GM18867 (cell line): ENCODE data around the gene SLC13A5.
"Not testable (repeated sequence)": the region's sequence is repeated elsewhere in the genome, so short reads cannot be mapped to it uniquely, and the experiment has no call there.

Experiments
- ATAC-seq: cut with Tn5 transposase; IDR thresholded peaks from one replicate; pipeline ENCODE4 v1.9.1; 2021; ENCODE audit warnings: mild to moderate bottlenecking, moderate library complexity; ENCODE audit not compliant: unreplicated experiment

Gene SLC13A5

DNA sequence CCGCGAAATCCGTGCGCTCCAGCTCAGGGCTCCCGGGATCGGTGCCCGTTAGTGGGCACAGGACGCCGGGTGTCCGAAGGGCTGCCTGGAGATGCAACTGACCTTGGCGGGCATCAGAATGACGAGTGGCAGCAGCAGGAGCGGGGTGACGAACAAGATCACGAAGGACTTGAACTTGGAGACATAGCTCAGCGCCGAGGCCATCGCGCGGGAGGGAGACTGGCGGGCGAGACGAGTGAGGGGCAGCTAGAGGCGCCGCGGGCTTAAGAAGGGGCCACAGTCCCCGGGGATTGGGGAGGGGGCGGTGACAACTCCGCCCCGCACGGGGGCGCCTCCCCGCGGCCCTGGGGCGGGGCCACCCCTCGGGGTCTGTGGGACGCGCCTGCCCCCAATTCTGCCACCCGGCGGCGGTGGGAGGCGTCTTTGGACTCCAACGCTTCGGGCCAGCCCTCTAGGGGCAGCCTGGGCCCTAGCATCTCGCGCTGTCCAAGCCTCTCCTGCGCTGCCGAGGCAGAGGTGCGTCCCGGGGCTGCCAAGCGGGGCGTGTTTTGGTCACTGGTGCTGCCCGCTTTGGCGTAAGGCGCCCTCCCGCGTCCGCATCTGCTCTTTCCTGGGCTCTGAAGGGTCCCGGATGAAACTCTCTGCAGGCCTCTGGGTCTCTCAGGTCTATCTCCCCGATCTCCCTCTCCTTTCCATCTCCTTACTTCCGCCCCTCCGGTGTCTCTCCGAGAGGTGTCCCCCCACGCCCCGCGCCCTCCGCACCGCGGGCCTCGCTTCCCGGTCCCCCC lies at the start of gene SLC13A5:
Gene SLC13A5, minus strand, starts transcription at position 240 of the 788 bp plus-strand sequence. Its CDS starts 36 bp downstream, at position 204.
- no peak for ATAC-seq

DNA sequence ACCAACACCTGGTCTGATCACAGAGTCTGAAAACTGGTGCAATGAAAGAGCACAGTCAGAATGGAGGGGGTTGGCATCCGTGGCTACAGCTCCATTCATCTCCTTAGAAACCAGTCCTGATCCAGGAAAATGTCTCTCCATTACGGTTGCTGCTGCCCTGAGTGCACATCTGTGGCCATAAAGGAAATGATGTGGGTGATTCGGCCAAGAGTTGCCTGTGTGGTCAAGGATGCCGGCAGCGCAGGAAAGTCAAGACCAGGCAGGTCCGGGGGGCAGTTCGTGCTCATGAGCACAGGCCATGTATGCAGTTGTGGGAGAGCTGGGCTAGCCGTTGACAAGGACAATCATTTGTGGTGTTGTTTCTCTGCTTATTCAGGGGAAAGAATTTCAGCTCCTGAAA lies 48.6 kb upstream of the SLC13A5 start:
- ATAC-seq: no peak

DNA sequence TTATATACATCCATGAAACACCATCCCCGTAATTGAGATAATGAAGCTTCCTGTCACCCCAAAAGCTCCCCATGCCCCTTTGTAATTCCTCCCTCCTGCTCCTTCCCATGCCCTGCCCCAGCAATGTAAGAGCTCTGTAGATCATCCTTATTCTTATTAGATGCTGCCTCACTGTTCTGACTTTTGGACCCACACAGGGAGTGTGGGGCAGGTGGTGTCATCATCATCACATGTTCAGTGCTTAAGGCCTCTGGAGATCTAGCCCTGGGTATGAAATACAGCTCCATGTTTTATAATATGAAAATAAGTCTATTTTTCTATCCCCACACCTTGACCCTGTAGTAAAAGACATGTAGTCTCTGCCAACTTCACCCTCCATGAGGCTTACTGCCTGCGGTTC lies 44.6 kb upstream of the SLC13A5 start:
- no peak for ATAC-seq

DNA sequence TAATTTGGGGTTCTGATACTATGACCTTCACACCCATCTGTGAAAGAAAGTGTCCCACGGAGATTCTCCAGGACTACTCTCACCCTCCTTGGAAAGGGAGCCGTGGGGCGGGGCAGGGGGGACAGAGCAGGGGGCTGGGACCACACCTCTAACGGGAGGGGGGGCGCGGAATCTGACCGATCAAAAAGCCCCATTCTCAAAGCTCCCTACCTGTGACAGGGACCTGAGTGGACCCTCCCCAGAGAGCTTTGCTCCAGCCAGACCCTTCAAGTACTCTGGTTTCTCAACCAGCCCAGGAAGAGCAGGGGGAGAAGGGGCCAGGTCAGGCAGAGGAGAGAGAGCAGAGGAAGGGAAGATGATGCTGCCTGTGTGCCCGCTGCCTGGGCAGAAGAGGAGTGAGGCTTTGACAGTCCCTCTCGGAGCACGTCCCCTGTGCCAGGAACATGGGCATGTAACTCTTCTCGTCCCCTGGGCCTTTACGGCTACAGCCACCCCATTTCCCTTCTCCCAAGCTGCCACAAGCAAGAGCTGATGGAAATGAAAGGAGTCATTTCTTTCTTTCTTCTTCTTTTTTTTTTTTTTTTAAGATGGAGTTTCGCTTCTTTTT lies 43.4 kb upstream of the SLC13A5 start:
- ATAC-seq: no peak

DNA sequence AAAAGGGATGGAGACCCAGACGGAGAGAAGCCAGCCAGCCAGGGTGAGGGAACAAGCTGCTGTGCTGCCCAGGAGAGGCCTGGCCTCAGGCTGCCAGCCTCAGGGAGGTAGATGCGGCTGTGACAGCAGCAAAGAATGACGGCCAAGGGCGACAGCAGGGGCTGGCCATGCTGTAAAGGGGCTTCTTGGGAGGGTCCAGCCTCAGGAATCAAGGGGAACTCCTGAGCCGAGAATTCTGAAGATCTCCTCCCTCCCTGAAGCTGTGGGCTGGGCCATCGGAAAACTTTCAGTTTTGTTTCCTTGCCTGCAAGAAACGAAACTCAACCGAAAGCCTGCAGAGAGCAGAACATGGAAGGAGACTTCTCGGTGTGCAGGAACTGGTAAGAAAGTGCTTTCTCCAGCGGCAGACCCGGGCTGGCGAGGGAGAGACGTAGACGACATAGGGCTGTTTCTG lies 42.6 kb upstream of the SLC13A5 start, which contains the start of gene XAF1:
Gene XAF1, plus strand, starts transcription at position 316 of the 454 bp plus-strand sequence. Its CDS starts 33 bp downstream, at position 349.
- ATAC-seq: no peak

DNA sequence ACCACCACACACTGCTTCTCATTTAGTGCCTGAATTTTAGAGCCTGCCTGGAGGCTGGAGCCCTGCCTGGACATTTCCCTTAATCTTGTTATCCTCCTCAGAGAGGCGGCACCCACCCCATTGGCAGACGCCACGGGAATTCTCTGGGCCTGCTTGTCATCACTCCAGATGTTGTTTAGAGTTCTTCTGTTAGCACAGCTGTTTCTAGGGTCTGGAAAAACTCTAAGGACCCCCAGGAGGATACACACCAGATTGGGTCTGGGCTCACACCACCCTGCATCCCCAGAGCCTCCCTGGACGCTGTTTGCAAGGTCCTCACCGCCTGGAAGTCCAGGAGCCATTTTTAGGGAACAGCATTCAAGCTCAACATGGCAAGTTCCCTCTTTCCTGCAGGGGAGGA lies 42.1 kb upstream of the SLC13A5 start:
- no peak for ATAC-seq

DNA sequence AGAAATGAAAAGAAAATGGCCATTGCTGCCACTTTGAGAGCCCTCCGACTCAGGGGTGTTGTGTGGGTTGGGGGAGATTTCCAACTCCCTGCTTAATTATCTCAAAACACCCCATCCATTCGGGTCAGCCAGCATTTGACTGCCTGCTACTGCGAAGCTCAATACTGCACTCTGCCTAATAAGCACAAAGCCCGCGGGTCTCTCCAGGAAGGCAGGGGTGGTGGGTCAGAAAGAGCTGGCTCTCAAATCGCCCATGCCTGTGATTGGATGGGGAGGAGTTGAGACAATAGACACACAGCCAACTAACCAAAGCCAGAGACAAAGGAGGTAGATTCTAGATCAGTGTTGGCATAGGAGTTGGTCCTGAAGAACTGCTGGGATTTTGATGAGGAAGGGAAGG lies 40.4 kb upstream of the SLC13A5 start:
- no peak for ATAC-seq

DNA sequence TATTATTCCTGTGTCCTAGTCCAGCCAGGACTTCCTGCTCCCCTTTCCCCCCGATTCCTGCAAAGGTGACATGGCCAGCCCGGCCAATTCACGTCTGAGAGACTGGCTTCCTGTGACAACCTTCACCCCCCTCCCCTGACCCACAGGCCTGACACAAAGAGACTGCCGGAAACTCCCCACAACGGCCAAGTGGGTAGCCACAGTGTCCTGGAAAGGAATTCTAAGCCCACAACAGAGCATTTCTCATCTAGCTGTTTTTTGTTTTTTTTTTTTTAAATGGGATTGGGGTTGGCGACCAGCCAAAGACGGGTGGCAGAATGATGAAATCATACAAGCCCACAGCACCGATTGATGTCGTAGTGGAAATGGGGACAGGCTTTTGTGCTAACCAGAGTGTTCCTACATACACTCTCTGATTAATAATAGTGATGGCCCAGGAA lies 39.9 kb upstream of the SLC13A5 start:
- ATAC-seq: no peak

DNA sequence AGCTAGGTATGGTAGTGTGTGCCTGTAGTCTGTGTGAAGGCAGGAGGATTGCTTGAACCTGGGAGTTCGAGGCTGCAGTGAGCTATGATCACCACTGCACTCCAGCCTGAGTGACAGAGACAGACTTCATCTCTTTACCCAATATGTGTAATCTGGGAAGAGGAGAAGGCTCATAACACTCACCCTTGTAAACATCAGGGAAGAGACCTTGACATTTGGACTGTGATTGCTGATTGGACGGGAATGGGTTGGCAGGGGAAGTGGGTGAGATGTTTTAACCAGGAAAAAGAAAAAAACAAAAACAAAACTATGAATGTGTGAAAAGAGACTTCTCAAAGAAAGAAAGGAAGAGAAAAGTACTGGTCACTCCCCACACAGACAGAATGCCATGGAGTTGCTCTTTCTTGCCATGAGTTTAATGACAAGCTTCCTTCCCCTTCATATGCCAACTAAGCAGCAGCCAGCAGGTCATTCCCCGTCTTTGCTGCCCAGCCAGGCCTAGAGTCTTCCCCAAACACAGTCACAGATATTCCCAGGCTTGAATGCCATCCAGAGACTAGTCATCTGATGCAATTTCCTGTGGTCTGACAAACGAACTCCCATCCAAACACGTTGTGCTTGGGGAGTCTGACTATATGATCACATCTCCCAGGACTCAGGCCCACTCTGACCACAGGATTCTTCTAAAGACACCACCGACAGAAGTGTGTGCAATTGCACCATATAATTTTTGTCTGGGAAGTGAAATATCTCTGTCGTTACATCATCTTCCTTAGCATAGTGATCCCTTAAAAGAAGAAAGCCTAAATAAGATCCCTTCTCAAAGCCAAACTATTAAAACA lies 39.1 kb upstream of the SLC13A5 start:
- no peak for ATAC-seq

DNA sequence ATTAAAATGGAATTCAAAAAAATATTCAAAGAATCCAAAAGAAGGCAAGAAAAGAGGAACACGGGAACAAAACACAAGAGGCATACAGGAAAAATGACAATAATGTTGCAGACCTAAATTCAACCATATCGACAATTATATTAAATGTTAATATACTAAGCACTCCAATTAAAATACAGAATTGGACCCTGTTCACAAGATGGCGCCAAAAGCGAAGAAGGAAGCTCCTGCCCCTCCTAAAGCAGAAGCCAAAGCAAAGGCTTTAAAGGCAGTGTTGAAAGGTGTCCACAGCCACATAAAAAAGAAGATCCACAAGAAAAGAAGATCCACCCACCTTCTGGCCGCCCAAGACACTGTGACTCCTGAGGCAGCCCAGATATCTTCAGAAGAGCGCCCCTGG lies 36.4 kb upstream of the SLC13A5 start:
- no peak for ATAC-seq

DNA sequence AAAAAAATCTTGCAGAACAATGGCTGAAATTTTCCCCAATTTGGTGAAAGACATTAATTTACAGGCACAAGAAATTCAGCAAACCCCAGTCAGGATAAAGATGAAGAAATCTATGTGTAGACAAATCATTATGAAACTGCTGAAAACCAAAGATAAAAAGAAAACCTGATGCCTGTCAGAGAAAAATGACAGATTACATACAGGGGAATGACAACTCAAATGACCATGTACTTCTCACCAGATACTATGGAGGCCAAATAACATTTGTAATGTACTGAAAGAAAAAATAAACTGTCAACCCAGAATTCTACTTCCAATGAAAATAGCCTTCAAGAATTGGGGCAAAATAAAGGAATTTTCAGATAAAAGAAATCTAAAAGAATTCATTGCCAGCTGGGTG lies 35.4 kb upstream of the SLC13A5 start:
- ATAC-seq: no peak

DNA sequence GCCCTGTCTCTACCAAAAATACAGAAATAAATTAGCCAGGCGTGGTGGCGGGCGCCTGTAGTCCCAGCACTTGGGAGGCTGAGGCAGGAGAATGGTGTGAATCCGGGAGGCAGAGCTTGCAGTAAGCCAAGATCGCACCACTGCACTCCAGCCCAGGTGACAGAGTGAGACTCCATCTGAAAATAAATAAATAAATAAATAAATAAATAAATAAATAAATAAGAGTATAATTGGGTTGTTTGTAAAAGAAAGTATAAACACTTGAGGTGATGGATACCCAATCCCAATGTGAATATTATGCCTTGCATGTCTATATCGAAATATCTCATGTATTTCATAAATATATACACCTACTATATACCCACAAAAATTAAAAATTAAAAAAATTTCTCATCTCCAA lies 33.5 kb upstream of the SLC13A5 start:
- not testable (repeated sequence) for ATAC-seq

DNA sequence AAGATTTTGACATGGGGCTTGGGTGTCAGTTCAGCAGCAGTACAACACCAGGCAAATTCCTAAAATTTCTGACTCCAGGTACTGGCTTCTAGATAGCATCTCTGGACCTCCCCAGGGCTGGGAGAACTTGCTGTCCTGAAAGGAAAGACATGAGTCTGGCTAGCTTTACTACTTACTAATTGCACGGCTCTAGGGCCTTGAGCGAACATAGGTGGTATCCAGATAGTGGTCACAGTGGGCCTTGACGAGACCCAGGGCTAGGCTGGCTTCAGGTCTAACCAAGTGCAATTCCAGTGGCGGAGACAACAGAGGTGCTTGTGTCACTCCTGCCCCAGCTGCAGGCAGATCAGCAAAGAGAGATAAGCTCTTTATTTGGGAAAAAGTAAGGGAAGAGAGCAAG lies 16.4 kb upstream of the SLC13A5 start:
- ATAC-seq: no peak

DNA sequence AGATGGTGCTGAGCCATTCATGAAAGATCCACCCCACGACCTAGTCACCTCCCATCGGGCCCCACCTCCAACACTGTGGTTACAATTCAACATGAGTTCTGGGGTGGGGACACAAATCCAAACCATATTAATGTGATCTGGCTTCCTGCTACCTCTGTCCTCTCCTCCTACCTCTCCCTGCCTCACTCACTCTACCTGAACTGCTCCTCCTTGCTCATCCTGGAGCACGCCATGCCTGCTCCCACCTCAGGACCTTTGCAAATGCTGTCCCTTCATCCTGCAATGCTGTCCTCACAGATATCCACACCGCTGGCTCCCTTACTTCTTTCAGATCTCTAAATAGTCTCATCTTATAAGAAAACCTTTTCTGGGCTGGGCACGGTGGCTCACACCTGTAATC lies 10.8 kb upstream of the SLC13A5 start:
- ATAC-seq: no peak

DNA sequence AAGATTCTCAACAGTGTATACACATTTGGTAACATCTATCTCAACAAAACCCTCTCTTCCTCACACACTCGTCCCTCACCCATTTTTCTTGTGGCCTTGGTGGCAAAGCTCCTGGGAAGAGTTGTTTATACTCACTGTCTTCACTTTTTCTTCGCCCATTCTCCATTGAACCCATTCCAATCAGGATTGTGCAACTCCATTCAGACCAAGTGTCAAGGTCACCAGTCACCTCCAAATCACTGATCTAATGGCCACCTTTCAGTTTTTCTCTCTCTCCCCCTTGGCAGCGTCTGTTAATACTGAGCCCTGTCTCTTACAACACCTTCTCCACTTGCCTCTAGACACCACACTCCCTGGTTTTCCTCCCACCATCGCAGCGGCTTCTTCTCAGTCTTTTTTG lies 8.6 kb upstream of the SLC13A5 start:
- no peak for ATAC-seq

DNA sequence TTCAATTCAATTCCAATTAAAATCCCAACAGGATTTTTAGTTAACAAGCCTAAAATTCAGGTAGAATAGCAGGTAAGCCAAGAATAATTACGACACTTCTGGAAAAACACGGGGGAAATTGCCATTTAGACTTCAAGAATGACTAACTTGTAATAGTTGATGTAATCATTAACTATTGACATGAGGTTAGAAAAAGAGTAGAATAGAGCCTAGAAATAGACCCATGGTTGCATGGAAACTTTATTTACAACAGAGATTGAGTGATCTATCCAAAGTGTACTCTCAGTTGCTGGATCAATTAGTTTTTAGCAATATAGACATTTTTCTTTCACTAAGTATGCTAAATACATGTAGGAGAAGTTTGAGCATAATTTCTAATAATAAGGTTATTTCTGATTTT lies 3.6 kb upstream of the SLC13A5 start:
- no peak for ATAC-seq

DNA sequence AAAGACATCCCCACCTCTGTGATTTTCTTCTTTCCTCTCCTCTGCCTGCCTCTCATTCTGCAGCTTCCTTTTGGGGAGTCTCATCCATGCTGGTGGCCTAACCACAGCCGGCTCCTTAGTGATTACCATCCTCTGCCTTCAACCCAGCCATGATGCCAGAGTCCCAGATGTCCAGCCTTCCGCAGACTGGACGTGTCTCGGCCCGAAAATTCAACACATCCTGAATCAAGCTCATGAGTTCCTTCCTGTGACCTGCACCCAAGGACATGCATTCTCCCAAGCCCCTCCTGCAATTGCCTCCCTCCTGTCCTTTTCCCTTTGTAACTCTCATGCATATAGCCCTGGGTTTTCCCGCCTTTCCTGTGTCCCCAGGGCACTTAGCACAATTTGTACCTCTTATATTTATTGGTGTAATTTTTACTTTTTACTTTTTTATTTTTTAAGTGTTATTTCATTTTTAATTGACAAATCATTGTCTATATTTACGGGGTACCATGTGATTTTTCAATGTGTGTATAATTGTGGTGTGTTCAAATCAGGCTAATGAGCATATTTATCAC lies 1.2 kb upstream of the SLC13A5 start:
- no peak for ATAC-seq

DNA sequence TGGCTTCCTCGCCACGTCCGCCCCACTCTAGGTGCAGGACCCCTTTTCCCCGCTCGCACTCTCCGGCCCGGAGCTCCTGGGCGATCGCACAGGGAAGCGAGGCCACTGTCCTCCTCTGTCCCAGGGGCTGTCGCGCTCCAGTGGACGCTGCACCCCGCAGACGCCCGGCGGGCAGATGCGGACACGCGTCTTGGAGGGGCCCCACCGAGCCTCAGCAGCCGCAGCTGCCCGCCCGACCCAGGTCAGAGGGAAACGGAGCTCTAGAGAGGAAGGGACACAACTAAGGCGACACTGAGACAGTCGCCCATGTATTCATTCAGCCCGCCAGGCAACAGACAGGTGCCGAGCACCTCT lies 726 bp upstream of the SLC13A5 start:
- no peak for ATAC-seq

DNA sequence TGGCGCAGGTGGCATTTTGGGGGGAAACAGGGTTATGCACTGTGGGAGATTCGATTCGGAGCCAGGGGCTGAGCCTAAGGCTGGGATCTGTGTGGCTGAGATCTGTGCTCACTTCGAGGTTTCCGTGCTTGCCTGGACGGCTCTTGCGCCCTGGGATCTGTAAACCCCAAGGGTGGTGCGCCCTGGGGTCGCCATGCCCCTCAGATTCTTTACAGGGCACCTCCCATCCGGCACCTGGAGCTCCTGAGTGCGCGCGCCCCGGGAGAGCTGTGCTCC lies 377 bp downstream of the SLC13A5 start:
- ATAC-seq: no peak

DNA sequence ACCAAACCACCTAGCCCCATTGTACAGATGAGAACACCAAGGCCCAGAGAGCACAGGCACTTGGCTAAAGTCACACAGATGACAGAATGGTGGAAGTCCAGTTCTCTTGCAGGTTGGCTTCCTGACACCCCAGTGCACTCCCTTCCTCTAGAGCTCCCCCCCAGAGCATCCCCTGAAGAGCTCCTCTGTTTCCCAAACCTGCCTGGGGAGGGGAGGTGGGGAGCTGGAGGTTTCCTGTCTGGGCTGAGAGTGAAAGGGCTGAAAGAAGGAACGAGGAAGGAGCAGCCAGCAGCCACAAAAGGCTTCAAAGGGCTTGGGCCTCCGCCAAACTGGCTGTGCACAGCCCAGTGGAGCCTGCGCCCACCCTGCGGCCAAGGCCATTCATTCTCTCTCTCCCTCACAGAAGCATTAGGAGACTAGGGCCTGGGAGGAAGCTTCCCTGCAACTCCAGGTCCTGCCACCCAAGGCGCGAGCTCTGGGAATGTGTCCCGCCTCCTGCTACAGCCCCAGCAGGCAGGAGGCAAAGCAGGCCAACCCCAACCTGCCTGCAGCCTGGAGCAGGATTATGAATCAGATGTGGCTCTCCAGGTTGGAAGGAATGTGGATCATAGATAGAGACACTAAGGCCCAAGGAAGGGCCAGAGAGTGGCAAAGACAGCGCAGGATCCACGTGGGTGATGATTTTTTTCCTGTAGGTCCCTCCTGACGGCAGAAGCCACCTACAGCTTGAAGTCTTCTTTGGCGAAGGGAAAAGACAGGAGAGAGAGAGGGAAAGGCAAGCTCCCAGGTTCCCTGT lies 913 bp downstream of the SLC13A5 start:
- no peak for ATAC-seq

DNA sequence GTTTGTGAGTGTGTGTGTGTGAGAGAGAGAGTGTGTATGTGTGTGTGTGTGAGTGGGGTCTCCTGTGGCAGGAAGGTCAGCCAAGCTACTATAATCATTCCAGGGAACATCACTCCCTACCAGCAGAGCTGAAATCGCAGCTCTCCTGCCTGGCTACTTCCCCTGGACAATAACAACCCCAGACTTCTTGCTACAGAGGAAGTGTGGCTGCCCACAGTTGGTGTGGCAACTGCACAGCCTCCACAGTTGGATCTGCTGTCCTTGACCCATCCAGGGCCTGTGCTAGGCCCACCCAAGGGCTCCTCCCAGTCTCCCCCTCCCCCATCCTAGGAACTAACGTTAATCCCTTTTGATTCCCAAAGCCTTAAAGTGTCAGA lies 1.5 kb downstream of the SLC13A5 start:
- no peak for ATAC-seq
